ENCODE results near the gene ZSWIM1.

Gene ZSWIM1

DNA sequence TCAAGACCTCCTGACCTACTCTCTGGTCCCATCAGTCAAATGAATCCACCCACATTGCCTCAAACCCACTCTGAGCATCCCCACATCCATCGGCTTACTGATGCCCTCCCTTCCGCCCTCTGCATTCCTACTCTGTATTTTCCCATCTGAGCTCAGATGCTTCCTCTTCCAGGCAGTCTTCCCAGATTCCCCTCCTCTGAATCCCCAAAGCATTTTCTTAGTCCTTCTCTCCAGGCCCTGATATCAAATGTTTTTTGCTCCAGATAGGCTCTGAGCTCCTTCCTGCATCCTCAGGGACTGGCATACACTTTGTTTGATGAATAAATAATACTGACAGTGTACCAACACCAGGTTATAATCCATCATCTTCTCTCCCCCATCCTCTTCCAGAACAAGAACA lies 27.1 kb downstream of the ZSWIM1 start:
- DNase-seq (ENCODE audit: low read depth in 2 of 2) = no peak

DNA sequence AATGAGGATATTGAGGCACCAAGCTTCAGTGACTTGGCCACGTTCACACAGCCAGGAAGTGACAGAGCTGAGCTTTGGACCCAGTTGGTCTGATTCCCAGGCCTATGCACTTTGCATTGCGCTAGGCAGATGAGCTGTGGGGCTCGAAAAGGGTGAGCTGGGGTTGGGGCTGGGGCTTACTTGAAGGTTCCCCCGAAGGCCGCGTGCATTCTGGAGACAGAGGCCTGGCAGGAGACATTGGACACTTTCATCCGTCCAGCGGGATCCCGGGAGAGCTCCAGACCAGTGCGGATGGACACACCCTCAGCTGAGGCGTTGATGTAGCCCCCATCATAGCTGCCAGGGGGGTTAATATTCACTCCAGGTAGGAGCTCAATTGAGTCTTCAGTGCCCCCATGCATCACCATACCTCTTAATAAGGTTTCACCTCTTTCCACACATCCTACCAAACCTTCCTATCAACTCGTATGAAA lies 28.3 kb downstream of the ZSWIM1 start:
- DNase-seq (ENCODE audit: low read depth in 2 of 2) = no peak

DNA sequence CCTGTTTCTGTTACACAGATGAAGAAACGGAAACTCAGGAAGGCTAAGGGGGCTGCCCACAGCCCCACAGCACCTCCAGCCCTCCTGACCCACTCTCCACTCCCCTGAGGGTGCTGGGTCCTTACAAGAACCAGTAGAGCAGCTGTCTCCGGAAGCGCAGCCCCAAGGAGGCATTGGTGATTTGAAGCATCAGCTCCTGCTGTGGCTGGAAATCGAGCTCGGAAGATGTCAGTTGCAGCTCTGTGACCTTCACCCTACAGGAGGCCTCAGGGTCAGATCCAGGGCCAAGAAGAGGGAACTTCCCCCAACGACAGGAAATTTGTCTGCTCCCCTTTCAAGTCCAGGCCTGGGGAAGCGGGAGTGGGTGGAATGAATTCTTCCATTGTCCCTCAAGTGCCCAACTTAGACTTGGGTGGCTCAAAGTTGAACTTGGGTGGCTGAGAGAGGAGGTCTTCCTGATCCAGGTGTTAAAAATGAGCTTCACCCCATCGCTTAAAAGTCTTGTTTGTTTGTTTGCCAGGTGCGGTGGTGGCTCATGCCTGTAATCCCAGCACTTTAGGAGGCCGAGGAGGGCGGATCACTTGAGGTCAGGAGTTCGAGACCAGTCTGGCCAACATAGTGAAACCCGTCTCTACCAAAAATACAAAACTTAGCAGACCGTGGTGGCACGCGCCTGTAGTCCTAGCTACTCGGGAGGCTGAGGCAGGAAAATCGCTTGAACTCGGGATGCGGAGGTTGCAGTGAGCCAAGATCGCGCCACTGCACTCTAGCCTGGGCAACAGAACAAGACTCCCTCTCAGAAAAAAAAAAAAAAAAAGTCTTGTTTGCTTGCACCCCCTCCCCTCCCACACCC lies 29.0 kb downstream of the ZSWIM1 start:
- no peak for DNase-seq (ENCODE audit: low read depth in 2 of 2)

DNA sequence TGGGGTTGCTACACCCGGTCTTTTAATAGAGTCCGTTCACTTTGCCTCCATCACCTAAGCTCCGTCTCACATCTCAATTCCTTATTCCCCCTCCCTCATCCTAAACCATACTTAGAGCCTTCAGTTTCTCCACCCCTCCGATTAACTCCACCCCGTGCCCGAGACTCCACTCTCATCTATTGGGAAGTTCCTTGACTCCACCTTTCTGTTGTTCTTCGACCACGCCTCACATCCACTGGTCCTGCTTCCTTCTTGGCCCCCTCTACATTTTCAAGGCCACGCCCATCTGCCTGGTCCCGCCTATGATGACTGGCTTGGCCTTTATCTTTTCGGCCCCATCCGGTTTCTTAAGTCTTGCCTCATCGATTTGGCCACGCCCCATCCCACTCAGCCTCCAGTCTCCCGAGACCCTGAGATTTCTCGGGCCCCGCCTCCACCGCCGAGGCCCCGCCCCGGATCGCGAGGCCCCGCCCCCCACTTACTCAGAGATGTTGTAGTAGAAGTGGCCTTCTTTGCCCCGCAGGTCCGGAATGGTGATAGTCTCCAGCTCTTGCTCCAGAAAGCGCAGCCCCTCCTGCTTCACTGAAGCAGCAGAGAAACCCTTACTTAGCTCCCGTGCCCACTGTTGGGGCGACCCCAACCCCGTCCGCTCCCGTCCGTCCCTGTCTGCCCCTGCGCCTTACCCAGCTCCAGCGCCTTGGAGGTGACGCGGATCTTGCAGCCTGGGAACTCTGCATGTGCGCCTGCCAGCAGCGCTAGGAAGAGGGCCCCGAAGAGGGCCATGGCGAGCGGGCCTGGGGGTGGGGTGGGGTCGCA lies 29.9 kb downstream of the ZSWIM1 start:
- peak; percentile 85 to 87 for DNase-seq (ENCODE audit: low read depth in 2 of 2)

DNA sequence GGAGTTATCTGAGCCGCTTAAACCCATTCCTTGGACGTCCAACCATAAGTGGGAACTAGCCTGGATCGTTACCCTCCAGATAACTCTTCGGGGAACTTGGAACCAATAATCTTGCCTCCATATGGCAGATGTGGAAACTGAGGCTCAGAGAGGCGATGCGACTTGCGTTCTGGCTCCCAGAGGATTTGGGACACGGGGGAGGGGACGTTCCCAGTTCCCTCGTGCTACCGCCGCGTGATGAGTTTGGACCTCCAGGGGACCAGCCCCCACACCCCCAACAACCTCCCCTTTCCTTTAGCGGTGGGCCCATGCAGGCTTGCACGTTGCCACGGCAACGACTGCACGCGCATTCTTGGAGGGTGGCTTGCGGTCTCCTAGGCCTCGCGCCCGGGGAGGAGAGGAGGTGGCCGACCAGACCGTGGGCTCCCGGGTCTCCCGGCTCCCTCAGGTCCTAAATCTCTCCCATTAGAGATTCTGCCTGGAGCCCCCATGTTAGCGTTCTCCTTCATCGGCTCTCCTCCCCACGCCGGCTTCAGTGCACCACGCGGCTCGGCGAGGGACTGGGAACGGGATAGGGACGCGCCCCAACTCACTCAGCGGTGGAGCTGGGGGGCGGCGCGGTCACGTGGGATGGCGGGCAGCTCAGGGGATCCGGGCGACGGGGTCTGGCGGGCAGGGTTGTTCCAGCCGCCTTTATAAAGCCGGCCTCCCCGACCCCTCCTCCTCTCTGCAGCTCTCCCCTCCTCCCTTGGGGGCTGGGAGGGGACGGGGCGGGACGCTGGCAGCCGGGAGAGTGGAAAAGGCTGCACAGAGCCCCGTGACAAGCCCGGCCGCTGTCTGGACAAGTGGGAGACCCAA lies 30.7 kb downstream of the ZSWIM1 start, which contains the start of gene PLTP:
TSS of gene PLTP (minus strand) at position 670 of the 858 bp plus-strand sequence. CDS start 703 bp downstream, outside the sequence.
- DNase-seq (ENCODE audit: low read depth in 2 of 2) = no peak

DNA sequence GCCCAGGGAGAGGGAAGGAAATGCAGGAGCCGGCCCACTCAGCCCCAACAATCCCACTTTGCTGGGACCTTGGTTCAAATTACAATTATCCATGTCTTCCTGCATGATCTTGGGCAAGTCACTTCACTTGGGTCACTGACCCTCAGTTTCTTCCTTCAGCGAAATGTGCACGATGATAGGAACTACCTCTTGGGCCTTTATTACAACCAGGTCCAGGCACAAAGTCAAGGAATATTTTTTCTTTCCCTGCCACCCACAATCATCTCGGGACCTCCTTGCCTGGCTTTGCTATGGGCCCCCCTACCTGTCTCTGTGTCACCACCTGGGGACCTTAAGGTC lies 31.3 kb downstream of the ZSWIM1 start:
- DNase-seq (ENCODE audit: low read depth in 2 of 2) = no peak

DNA sequence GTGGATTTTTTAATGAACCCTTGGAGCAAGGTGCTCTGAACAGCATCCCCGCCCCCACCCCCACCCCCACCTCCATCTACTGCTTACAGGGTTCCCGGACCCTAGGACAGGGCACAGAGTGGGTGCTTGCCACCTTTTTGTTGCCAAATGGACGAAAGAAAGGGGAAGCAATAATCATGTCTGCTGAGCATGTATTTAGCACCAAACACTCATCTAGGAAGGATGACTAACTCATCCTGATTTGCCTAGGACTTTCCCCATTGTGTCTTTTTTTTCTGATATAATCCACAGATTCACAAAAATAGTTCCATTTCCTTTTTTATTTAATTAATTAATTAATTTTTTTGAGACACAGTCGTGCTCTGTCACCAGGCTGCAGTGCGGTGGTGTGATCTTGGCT lies 32.1 kb downstream of the ZSWIM1 start:
- DNase-seq (ENCODE audit: low read depth in 2 of 2) = no peak

DNA sequence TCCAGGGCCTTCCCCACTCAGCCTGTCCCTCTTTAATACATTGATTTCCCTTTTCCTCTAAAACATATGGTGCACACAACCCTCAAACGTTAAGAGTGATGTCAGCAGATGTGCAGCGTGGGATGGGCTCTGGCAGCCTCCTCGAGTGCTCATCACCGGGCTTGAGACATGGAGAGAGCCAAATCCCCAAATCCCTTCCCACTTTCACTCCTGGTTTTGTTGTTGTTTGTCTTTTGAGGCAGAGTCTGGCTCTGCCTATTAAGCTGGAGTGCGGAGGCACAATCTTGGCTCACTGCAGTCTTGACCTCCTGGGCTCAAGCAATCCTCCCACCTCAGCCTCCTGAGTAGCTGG lies 36.7 kb downstream of the ZSWIM1 start:
- DNase-seq (ENCODE audit: low read depth in 2 of 2) = no peak

DNA sequence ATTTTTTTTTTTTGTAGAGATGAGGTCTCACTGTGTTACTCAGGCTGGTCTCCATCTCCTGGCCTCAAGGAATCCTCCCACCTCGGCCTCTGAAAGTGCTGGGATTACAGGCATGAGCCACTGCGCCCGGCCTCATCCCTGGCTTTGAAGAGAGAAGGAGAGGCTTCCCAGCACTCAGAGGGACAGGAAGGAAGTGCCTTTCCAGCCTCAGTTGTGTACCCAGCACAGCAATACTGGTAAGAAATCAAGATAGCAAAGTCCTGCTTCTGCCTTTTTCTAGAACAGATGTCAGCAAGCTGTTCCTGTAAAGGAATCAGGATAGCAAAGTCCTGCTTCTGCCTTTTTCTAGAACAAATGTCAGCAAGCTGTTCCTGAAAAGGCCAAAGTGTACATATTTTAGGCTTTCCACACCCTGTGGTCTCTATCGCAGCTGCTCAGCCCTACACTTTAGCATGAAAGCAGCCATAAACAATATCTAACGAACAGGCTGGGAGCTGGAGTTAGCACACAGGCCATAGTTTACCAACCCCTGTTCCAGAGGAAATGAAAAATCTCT lies 37.2 kb downstream of the ZSWIM1 start:
- DNase-seq (ENCODE audit: low read depth in 2 of 2) = no peak

DNA sequence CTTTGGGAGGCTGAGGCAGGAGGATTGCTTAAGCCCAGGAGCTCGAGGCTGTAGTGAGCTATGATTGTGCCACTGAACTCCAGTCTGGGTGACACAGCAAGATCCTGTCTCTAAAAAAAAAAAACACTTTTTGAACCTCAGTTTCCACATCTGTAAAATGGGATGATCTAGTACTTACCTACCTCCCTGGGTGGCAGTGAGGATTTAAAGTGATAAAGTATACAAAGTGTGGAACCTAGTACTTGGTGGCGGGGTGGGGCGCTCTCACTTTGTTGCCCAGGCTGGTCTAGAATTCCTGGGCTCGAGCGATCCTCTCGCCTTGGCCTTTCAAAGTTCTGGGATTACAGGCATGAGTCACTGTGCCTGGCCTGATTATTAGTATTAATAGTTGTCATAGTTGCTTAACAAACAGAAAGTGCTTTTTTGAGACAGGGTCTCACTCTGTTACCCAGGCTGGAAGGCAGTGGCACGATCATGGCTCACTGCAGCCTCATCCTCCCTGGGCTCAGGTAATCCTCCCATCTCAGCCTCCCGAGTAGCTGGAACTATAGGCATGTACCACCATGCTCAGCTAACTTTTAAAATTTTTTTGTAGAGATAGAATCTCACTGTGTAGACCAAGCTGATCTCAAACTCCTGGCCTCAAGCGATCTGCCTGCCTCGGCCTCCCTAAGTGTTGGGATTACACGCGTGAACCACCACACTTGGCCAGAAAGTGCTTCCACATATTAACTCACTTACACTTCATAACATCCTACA lies 37.9 kb downstream of the ZSWIM1 start:
- no peak for DNase-seq (ENCODE audit: low read depth in 2 of 2)

DNA sequence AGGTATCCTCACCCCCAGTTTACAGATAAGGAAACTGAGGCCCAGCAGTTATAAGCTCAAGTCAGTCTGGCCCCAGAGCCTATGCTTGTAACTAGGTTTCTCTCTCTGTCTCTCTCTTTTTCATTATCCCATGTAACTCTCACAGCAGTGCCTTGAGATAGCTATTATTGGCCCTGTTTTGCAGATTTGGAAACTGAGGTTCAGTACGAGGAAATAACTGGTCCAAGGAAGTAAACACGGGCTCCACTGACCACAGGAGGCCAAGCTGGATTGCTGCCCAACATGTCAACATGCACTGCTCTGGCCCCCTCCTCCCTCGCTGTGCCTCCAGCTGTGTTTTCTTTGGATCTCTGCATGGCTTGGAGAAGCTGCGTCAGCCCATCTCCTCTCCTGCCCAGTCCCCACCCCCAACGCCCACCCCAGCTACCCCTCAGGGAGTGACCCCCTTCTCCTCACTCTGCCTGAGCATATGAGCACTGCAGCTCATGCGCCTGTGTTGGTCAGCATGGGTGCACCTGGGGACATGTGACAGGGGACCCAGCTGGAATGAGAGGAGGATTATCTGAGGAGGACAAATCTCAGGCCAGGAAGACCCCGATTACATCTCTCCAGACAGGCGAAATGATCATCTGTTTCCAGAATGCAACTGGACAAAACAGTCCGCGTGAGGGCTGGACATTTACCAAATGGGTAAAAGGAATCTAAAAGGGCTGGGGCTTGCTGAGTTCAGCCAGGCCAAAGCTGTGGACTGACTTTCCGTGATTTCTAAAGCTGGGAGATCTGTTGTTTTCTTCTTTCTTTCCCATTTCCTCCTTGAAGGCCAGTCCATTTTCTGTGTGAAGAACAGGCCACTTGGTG lies 38.7 kb downstream of the ZSWIM1 start:
- no peak for DNase-seq (ENCODE audit: low read depth in 2 of 2)

DNA sequence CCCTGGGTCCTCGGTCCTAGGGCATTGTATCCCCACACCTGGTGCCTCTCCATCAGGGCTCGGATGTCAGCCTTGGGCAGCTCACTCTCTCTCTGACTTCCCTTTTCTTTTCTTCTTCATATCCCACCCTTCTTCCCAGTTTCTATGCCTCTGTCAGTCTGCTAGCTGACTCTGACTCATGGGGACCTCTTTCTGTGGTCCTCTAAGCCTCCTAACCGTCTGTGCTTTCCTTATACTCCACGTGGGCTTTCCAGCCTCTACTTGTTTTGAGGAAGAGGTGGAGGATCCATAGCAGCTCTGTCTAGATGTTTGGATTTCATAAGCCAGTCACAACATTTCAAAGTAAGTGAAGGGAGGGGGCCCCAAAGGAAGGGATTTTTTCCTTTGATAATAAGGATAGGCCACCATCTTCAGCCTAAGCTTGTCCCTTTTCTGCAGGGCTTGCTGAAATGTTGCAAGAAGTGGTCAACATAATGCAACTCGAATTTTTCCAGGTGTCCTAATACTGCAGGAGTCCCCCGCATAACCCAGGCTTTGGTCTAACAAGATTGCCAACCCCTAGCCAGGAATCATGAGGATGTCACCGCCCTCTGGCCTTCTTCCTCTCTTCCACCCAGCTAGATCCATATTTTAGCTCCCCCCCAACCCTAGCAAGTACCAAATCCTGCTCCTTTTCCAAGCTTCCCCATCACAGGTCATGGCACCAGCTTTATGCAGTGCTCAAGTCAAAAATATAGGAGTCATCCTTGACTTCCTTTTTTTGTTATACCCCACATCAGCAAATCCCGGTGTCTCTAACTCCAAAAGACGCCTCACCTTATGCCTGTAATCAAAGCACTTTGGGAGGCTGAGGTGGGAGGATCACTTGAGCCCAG lies 39.7 kb downstream of the ZSWIM1 start:
- no peak for DNase-seq (ENCODE audit: low read depth in 2 of 2)

DNA sequence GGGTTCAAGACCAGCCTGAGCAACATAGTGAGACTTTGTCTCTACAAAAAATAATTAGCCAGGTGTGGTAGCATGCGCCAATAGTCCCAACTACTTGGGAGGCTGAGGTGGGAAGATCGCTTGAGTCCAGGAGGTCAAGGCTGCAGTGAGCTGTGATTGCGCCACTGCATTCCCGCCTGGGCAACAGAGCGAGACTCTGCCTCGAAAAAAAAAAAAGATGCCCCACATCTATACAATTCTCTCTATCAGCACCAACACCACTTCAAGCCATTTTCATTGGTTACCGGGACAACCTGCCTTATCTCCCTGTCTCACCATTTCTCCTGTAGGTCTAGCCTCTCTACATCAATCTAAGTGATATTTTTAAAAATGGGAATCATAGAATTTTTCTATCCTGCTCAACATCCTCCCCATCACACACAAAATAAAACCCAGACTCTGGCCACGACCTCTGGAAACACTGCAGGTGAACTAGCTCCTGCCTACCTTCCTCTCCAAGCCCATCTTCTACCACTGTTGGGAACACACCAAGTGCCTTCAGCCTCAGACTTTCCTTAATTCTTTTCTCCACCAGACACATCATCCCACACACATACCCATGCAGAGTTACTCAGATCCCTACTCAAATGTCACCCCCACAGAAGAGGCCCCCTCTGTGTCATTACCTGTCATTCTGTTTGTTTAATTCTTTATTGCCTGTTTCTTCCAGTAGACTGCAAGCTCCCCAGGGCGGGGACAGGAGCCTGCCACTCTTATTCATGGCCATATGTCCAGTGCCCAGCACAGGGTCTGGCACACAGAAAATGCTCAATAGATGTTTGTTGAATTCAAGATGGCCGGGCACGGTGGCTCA lies 40.5 kb downstream of the ZSWIM1 start:
- no peak for DNase-seq (ENCODE audit: low read depth in 2 of 2)

DNA sequence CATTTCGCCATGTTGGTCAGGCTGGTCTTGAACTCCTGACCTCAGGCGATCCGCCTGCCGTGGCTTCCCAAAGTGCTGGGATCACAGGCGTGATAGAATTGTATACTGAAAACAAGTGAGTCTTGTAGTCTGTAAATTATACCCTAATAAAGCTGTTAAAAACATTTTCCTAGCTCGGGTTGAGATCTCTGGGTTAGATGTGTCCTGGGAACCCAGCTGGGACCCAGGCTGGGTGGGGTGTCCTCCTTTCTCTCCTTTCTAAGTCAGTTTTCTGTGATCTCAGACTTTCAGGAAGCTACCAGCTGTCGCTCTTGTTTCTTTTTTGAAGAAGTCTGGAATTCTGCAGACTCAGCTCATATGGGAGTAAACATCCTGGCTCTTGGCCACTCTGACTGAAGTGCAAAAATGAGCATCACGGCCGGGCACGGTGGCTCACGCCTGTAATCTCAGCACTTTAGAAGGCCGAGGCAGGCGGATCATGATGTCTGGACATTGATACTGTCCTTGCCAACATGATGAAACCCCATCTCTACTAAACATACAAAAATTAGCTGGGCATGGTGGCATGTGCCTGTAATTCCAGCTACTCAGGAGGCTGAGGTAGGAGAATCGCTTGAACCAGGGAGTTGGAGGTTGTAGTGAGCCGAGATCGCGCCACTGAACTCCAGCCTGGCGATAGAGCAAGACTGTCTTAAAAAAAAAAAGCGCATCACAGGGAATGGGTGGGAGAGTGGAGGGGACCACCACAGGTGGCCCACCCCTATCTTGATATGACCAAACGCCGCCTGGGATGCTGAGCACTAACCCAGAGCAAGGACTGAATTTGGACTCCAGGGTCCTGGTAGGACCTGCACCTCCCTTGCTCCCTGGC lies 43.6 kb downstream of the ZSWIM1 start:
- no peak for DNase-seq (ENCODE audit: low read depth in 2 of 2)

DNA sequence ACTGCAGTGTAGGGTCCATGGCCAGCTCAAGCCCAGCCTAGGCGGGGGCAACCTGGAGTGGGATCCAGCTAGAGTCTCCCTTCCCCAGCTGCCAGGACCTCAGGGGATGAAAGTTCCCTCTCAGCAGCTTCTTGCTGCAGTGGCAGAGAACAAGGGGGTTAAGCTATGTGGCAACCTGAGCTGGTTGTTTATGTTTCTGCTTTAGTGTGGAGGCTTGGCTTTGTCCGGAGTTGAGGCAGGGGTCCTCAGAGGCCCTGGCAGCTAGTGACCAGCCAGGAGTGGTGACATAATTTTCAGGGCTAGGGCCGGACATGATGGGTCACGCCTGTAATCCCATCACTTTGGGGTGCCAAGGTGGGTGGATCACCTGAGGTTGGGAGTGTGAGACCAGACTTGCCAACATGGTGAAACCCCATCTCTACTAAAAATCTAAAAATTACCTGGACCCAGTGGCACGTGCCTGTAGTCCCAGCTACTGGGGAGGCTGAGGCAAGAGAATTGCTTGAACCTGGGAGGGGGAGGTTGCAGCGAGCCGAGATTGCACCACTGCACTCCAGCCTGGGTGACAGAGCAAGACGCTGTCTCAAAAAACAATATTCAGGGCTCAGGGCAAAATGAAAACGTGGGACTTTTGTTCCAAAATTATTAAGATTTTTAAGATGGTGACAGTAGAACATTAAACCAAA lies 44.9 kb downstream of the ZSWIM1 start:
- no peak for DNase-seq (ENCODE audit: low read depth in 2 of 2)

DNA sequence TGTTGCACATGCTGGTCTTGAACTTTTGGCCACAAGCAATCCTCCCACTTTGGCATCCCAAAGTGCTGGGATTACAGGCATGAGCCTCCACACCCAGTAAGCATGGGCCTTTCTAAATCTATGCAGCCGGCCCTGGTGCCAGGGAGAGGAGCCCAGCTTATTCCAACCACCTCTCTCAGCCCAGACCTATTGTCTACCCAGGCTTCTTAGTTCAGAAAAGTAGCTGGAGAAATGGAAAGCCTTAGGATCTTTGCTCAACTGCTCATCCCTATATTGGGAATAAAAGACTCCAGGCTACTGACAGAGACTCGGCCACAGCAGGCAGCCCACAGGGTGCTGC lies 45.7 kb downstream of the ZSWIM1 start:
- no peak for DNase-seq (ENCODE audit: low read depth in 2 of 2)

Data from stimulated activated CD8-positive, alpha-beta memory T cell treated with anti-CD3 and anti-CD28 coated beads, Interleukin-7, amount 100 ng/mL, for 4 hours (primary cell).